ENCODE data around the gene CDCA3. TPM values are rescaled to one million over a fixed set of nuclear protein-coding genes. Genes with fewer than 3 reads are reported as not detected.

The CDCA3 gene
- polyA plus RNA-seq, 12 donors, result 11.5 to 31.8 (median 20.5) TPM; not detected in 1

- DNase-seq, result no peak
Observed at GRCh38 chr12:6834254-6834653, 16.8 kb downstream of the CDCA3 start.

GRCh38 chr12:6833189-6833890, 17.7 kb downstream of the CDCA3 start:
- DNase-seq, result no peak

- DNase-seq, result no peak
Observed at GRCh38 chr12:6832125-6832524, 19.0 kb downstream of the CDCA3 start.

GRCh38 chr12:6831450-6831995, 19.6 kb downstream of the CDCA3 start:
- no peak for DNase-seq

GRCh38 chr12:6830999-6831398, 20.1 kb downstream of the CDCA3 start:
- DNase-seq, result no peak

GRCh38 chr12:6830286-6830890, 20.7 kb downstream of the CDCA3 start:
- DNase-seq, result no peak

- no peak for DNase-seq
Observed at GRCh38 chr12:6829536-6830220, 21.4 kb downstream of the CDCA3 start.

GRCh38 chr12:6828781-6829535, 22.1 kb downstream of the CDCA3 start:
- DNase-seq, result peak; percentile 58

GRCh38 chr12:6827982-6828780, 22.9 kb downstream of the CDCA3 start, which contains the start of gene P3H3:
TSS of gene P3H3 (plus strand) at chr12:6828407. CDS start at chr12:6828441, 34 bp downstream.
- DNase-seq, result peak; percentile 69

GRCh38 chr12:6827437-6827911, 23.6 kb downstream of the CDCA3 start:
- peak; percentile 86 for DNase-seq

GRCh38 chr12:6826734-6827436, 24.2 kb downstream of the CDCA3 start:
- DNase-seq, result no peak

GRCh38 chr12:6826125-6826733, 24.9 kb downstream of the CDCA3 start:
- no peak for DNase-seq

- DNase-seq, result peak; percentile 94
Observed at GRCh38 chr12:6825398-6826124, 25.5 kb downstream of the CDCA3 start.

- DNase-seq, result no peak
Observed at GRCh38 chr12:6824901-6825381, 26.1 kb downstream of the CDCA3 start.

GRCh38 chr12:6824085-6824775, 26.9 kb downstream of the CDCA3 start:
- DNase-seq, result no peak

- no peak for DNase-seq
Observed at GRCh38 chr12:6823182-6824084, 27.7 kb downstream of the CDCA3 start.

Data from muscle of arm (tissue), 12 donors.